Uterus (tissue), 4 donors: ENCODE measurements around the gene TMEM222. TPM values are rescaled to one million over a fixed set of nuclear protein-coding genes. Genes with fewer than 3 reads are reported as not detected.

Experiments used
- DNase-seq, 2 donors: peaks; one replicate each; pipeline ENCODE4 v3.0.0-alpha.2; 2019 to 2020
- H3K27ac ChIP-seq, 2 donors: fragments of 200-600 bp; sonication (generic); 1 replicate in 1 of 2; 2 replicates in 1 of 2; pipeline ENCODE4 v1.5.1; 2016 to 2018
- H3K27me3 ChIP-seq, 2 donors: fragments of 200-600 bp; sonication (generic); one replicate each; pipeline ENCODE4 v1.5.1; 2018 to 2019; ENCODE audit warnings: control low read depth in 1 of 2
- H3K36me3 ChIP-seq, 2 donors: fragments of 200-600 bp; sonication (generic); one replicate each; pipeline ENCODE4 v1.5.1; 2019; ENCODE audit warnings: control low read depth in 1 of 2
- H3K4me1 ChIP-seq, 2 donors: fragments of 200-600 bp; sonication (generic); one replicate each; pipeline ENCODE4 v1.5.1; 2018 to 2019; ENCODE audit warnings: control low read depth in 1 of 2
- H3K4me3 ChIP-seq, 2 donors: fragments of 200-600 bp; sonication (generic); 1 replicate in 1 of 2; 2 replicates in 1 of 2; pipeline ENCODE4 v1.5.1; 2018 to 2019; ENCODE audit warnings: mild to moderate bottlenecking in 1 of 2
- H3K9me3 ChIP-seq, 2 donors: fragments of 200-600 bp; sonication (generic); one replicate each; pipeline ENCODE4 v1.5.1; 2019; ENCODE audit warnings: control low read depth in 1 of 2
- POLR2A ChIP-seq, 2 donors: fragments of 450-650 bp; IDR thresholded peaks; one replicate each; pipeline ENCODE4 v1.6.1; 2016; ENCODE audit warnings: antibody characterized with exemption in 2 of 2, mild to moderate bottlenecking in 1 of 2, moderate library complexity in 1 of 2
- intact Hi-C: fragments of 100-400 bp; cut with DNase I; formaldehyde crosslinking; loops from one replicate; pipeline ENCODE4 v1.15.1; 2023; ENCODE audit warnings: low total_unique reads
- total RNA-seq, 4 donors: library from RNA; depleted of rRNA in 3 of 4; stranded (reverse); fragments of >200 nt in 3 of 4; gene quantifications; one replicate each; pipeline versions ENCODE4 v1.1.0 to v1.2.4, GENCODE V29; 2014 to 2023
- TF ChIP-seq, protein P1 (sequence below), 4 experiments: fragments of 200-600 bp in 2 of 4; fragments of 450-650 bp in 2 of 4; sonication (generic) in 2 of 4; IDR thresholded peaks; one replicate each; pipeline ENCODE4 v1.5.1; 2016 to 2019; ENCODE audit warnings: antibody characterized with exemption in 4 of 4, mild to moderate bottlenecking in 2 of 4, moderate library complexity in 1 of 4
- donor health status: DM: yes; HTN: yes; CAD: no.

TMEM222 gene
- total RNA-seq, 4 donors from 2014 or later, result 9.7 to 43.9 (median 18.6) TPM

DNA sequence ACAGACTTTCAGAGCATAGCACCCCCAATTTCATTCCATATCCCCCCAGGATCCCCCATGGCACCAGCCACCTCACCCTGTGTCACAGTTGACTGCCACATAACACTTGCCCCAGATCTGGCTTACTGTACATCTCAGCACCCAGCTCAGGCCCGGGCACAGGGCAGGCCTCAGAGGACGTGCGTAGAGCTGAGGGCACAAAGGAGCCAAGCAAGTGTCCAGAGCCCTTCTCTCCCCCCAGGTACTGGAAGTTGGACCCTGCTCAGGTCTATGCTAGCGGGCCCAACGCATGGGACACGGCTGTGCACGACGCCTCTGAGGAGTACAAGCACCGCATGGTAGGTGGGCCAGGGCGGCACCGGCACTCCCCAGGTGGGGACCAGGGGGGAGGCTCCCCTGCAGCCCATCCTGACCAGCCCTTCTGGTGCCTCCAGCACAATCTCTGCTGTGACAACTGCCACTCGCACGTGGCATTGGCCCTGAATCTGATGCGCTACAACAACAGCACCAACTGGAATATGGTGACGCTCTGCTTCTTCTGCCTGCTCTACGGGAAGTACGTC lies 11.8 kb downstream of the TMEM222 start:
- H3K27ac ChIP-seq, result no peak overlapping the region
- no peaks in the 10 kb centered on the region for H3K36me3 ChIP-seq
- no peaks in the 10 kb centered on the region for H3K9me3 ChIP-seq
- H3K27me3 ChIP-seq, result no peaks in the 10 kb centered on the region
- no peak for TF ChIP-seq POLR2A (IDR thresholded peaks at IDR 0.05)
- TF ChIP-seq, protein P1, sequence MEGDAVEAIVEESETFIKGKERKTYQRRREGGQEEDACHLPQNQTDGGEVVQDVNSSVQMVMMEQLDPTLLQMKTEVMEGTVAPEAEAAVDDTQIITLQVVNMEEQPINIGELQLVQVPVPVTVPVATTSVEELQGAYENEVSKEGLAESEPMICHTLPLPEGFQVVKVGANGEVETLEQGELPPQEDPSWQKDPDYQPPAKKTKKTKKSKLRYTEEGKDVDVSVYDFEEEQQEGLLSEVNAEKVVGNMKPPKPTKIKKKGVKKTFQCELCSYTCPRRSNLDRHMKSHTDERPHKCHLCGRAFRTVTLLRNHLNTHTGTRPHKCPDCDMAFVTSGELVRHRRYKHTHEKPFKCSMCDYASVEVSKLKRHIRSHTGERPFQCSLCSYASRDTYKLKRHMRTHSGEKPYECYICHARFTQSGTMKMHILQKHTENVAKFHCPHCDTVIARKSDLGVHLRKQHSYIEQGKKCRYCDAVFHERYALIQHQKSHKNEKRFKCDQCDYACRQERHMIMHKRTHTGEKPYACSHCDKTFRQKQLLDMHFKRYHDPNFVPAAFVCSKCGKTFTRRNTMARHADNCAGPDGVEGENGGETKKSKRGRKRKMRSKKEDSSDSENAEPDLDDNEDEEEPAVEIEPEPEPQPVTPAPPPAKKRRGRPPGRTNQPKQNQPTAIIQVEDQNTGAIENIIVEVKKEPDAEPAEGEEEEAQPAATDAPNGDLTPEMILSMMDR (IDR thresholded peaks at IDR 0.05), result no peak
- intact Hi-C loops, result no loop called here
- H3K4me3 ChIP-seq, result no peak overlapping the region
- no peaks in the 10 kb centered on the region for H3K4me1 ChIP-seq
- no peak for DNase-seq

DNA sequence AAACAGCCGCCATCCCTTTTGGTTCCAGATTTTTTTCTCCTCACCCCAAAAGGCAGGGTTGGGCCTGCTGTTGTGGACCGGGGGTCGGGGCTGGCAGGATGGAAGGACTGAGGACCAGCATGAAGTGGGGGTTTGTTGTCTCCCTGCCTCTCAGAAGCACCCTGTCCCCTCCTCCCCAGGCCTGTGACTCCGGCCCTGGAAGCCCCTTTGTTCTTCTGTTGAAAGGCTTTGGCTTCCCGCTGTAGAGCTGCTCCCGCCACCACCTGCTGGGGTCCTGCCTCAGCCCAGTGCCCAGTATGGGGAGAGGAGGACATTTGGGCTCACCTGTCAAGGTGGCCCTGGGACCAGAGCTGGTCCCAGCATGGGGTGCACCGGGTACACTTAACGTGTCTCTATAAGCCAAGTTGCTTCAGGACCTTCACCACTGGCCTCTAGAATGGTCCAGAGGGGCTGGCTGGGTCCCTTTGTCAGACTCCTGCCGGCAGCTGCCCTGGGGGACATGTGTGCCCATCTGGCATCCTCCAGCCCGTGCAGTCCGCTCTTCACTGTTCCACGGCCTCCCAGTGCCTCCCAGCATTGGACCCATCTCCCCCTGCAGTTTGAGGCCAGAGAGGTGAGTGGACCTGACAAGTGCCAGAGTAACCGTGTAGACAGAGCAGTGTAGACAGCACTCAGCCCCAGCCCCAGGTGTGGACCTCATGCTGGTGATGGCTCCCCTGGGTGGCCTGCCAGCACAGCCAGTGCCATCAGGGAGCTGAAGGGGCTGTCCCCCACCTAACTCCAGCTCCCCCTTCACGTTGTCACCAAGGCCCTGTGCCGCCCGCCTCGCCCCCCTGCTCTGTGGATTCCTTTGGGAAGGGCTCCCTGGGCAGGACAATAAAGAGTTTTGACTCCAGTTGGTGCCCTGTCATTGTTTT lies 13.8 kb downstream of the TMEM222 start:
- no peaks in the 10 kb centered on the region for H3K4me1 ChIP-seq
- TF ChIP-seq POLR2A (IDR thresholded peaks at IDR 0.05), result no peak
- TF ChIP-seq, protein P1 (IDR thresholded peaks at IDR 0.05), result no peak
- H3K4me3 ChIP-seq, result no peak overlapping the region
- no peaks in the 10 kb centered on the region for H3K27me3 ChIP-seq
- no peak overlapping the region for H3K27ac ChIP-seq
- no peaks in the 10 kb centered on the region for H3K9me3 ChIP-seq
- no peak for DNase-seq
- no peaks in the 10 kb centered on the region for H3K36me3 ChIP-seq
- intact Hi-C loops, result no loop called here

DNA sequence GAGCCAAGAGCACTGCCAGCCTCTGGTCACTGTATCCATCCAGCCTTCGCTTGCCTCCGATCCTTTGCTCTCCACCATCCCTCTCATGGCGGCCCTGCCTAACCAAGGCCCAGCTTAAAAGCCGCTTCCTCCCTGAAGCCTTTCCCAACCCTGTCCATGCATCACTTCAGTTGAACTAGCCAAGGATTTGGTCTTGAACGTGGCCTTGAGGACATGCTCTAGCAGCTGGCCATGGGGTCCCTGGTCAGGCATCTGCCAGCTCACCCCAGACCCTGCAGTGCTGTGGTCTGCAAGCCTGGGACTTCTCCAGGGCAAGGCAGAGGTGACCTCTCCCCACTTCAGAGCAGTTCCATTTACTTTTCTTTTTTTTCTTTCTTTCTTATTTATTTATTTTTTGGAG lies 14.8 kb downstream of the TMEM222 start:
- H3K36me3 ChIP-seq, result no peaks in the 10 kb centered on the region
- no peak overlapping the region for H3K27ac ChIP-seq
- H3K4me3 ChIP-seq, result no peak overlapping the region
- no peaks in the 10 kb centered on the region for H3K27me3 ChIP-seq
- DNase-seq, result no peak
- H3K4me1 ChIP-seq, result no peaks in the 10 kb centered on the region
- intact Hi-C loops, result no loop called here
- H3K9me3 ChIP-seq, result no peaks in the 10 kb centered on the region
- TF ChIP-seq POLR2A (IDR thresholded peaks at IDR 0.05), result no peak
- TF ChIP-seq, protein P1 (IDR thresholded peaks at IDR 0.05), result no peak

DNA sequence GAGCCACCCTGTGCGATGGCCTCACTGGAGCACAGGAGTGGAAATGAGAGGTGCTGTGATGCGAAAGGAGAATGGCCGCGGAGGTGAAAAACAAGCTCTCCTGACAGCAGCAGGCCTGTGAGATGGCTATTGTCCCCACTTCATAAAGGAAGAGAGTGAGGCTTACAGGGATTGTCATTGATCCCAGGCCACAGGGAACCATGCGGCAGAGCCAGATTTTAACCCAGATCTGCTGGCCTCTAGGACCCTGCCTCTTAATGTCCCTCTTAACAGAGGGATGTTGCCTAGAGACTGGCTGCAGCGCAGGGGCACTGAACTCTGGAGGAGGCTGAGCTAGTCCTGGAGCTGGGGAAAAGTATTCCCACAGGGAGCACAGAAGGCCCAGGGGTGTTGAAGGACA lies 16.8 kb downstream of the TMEM222 start:
- no peak overlapping the region for H3K4me3 ChIP-seq
- intact Hi-C loops, result no loop called here
- H3K27ac ChIP-seq, result no peak overlapping the region
- no peaks in the 10 kb centered on the region for H3K9me3 ChIP-seq
- no peaks in the 10 kb centered on the region for H3K36me3 ChIP-seq
- no peak for TF ChIP-seq POLR2A (IDR thresholded peaks at IDR 0.05)
- TF ChIP-seq, protein P1 (IDR thresholded peaks at IDR 0.05), result no peak
- no peaks in the 10 kb centered on the region for H3K27me3 ChIP-seq
- H3K4me1 ChIP-seq, result no peaks in the 10 kb centered on the region
- no peak for DNase-seq

DNA sequence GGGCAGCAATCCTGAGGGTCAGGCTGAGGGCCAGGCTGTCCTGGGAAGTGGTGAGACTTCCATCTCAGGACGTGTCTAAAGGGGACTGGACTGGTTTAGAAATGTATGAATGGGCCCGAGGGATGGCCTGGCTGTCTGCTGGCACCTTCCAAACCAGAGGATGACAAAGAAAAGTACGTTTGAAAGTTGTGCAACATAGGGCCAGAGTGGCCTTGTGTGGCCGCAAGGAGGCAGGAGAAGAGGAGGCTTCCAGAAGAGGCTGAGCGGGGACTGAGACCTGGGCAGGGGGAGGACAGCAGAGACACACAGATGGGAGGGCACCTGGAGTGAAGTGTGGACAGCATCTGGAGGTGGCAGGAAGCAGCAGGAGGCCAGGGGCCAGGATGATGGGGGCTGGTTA lies 17.2 kb downstream of the TMEM222 start:
- intact Hi-C loops, result no loop called here
- H3K9me3 ChIP-seq, result no peaks in the 10 kb centered on the region
- no peaks in the 10 kb centered on the region for H3K27me3 ChIP-seq
- H3K36me3 ChIP-seq, result no peaks in the 10 kb centered on the region
- no peaks in the 10 kb centered on the region for H3K4me1 ChIP-seq
- no peak for TF ChIP-seq POLR2A (IDR thresholded peaks at IDR 0.05)
- TF ChIP-seq, protein P1 (IDR thresholded peaks at IDR 0.05), result no peak
- H3K4me3 ChIP-seq, result no peak overlapping the region
- H3K27ac ChIP-seq, result no peak overlapping the region
- no peak for DNase-seq
